Retinal pigment epithelial cell (primary cell): ENCODE measurements around the gene GMEB2.
A peak's percentile ranks its signal among the peaks of the same experiment; 100 is the strongest.

Source experiments
- DNase-seq: peaks from one replicate; pipeline ENCODE4 v3.0.0-alpha.2; 2010; ENCODE audit warnings: low read depth
- H3K4me3 ChIP-seq: 2 replicates; pipeline ENCODE4 v1.5.1; 2011; ENCODE audit warnings: mild to moderate bottlenecking, low read length, control low read depth, moderate library complexity
- TF ChIP-seq, protein P1 (sequence below): conservative IDR thresholded peaks from 2 replicates; pipeline ENCODE4 v1.5.1; 2011; ENCODE audit warnings: low read depth, low read length, control low read depth, inconsistent platforms

The GMEB2 gene

DNA sequence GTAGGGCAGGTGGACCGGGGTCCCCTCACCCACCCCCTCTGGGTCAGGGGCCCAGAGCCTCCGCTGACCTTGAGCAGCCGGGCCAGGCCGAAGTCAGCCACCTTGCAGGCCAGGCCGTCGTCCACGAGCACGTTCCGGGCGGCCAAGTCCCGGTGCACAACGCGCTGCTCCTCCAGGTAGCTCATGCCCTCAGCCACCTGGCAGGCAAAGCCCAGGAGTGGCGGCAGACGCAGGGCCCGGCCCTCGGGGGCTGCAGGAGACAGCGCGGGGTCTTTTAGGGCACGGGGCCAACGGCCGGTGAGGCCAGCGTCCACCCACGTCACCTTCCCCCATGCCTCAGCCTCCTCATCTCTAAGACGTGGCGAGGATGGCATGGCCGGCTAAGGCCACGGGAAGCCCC, 85.5 kb downstream of the GMEB2 start:
- TF ChIP-seq, protein P1, sequence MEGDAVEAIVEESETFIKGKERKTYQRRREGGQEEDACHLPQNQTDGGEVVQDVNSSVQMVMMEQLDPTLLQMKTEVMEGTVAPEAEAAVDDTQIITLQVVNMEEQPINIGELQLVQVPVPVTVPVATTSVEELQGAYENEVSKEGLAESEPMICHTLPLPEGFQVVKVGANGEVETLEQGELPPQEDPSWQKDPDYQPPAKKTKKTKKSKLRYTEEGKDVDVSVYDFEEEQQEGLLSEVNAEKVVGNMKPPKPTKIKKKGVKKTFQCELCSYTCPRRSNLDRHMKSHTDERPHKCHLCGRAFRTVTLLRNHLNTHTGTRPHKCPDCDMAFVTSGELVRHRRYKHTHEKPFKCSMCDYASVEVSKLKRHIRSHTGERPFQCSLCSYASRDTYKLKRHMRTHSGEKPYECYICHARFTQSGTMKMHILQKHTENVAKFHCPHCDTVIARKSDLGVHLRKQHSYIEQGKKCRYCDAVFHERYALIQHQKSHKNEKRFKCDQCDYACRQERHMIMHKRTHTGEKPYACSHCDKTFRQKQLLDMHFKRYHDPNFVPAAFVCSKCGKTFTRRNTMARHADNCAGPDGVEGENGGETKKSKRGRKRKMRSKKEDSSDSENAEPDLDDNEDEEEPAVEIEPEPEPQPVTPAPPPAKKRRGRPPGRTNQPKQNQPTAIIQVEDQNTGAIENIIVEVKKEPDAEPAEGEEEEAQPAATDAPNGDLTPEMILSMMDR = no peak
- H3K4me3 ChIP-seq = no peak overlapping the region
- DNase-seq = no peak

DNA sequence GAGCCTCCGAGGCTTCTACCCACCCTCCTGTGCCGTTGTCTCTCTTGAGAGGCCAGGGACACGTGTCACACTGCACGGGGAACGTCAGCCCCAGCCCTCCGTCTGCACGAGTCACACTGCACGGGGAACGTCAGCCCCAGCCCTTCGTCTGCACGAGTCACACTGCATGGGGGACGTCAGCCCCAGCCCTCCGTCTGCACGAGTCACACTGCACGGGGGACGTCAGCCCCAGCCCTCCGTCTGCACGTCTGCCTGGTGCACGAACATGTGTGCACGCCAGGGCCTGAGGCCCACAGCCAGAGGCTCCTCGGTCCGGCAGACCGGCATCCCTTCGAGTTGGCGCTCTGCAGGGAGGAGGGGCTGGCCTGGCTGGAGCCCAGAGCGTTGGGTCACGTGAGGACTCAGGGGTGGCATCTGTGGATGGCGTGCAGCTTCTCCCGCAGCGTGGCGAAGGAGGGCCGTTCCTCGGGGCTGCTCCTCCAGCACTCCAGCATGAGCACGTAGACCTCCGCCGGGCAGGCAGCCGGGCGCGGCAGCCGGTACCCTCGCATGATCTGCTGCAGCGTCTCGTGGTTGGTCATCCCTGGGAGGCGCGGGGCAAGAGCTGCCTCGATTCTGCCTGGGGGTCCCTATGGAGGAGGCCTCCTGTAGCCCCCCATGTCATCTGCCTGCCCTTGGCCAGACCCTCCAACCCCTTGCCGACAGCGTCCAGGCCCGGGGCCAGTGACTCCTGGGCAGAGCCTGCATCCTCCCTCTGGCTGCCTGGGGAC, 86.3 kb downstream of the GMEB2 start:
- no peak overlapping the region for H3K4me3 ChIP-seq
- no peak for DNase-seq
- TF ChIP-seq, protein P1 = no peak

DNA sequence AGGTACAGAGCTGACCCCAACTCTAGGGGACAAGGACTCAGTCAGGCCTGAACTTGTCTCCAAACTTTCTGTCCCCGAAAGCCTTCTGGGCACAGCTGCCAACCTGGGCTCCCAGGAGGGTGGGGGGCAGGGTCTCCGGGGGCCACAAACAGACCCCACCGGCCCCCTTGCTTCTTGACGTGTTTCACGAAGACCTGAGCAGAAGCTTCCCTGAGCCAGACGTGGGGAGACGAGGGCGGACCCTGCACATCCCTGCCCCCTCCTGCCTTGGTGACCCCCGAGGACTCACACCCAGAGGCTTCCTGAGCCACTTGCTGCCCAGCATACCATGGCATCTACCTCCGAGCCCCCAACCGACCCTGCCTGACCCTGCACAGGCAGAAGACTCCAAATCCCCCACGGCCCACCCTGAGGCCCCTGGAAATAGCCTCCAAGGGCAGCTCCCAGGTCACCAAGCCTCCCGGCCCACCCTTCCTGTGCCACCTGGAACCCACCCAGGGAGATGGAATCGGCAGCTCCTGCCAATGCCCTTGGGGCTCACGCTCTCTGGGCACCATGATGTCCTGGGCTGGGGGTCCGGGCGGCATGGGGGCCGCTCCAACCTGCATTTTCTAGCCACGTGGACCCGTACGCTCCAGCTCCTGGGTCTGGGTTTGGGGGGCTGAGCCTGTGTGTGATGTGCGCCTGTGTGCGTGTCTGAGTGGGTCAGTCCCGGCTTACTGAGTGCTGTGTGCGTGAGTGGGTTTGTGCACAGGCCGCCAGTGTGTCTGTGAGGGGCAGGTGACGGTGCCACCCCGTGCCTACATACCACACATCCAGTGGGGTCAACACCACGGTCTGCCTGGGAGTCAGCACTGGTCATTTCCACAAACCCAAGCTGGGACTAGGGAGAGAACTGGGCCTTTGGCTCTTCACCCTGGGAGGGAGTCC, 87.2 kb downstream of the GMEB2 start:
- DNase-seq = no peak
- TF ChIP-seq, protein P1 = no peak
- no peak overlapping the region for H3K4me3 ChIP-seq

DNA sequence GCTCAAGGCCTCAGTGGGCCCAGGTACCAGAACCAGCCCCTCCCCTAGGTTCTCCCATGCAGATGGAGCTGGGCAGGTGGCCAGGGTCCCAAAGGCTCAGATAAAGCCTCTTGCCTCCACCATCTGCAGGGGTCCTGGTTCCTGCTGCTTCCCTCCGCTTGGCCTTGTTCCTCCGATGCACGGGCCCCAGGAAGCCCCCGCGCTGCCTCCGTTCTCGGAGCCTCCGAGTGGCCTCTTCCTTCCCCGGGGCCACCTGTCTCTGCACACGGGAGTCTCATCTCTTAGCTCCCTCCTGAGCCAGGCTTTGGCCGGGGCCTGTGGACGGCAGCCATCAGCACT, 87.8 kb downstream of the GMEB2 start:
- DNase-seq = no peak
- no peak overlapping the region for H3K4me3 ChIP-seq
- TF ChIP-seq, protein P1 = no peak

DNA sequence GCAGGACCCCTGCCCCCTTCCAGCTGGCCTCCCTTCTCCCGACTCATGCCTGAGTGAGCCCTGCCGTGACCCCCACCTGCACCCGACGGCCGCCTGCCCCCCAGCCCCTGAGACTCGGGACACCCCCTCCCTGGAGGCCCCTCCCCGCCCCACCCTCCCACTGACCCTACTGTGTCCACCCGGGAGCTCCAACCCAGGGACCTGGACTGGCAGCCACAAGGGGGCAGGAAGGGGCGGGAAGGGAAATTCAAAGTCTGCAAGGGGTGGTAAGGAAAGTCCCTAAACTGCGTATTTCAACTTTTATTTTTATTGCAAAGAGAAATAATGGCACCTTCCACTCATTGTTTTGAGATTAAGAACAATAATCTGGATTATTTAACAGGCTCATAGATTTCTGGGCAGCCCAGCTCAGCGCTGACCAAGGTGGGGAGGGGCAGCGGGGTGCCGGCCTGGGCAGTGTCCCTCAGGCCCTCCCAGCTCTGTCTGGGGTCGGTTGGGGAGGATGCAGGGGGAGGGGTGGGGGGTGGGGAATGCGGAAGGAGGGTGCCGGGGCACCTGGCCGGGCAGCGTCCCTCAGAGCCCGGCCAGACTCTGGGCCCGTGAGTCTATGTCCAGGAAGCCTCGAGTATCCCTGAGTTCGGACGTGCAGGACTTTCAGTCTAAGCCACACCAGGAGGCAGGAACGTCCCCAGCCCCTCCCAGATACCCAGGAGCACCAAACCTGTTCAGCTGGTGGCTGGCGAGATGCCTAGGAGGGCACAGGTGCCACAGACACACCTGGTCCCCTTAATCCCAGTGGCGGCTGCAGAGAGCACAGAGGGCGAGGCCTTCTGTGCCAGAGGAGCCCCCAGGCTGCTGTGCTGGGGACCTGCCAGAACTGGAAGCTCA, 88.5 kb downstream of the GMEB2 start:
- TF ChIP-seq, protein P1 = peak; percentile 35
- peak overlapping the region; percentile 36 for H3K4me3 ChIP-seq
- no peak for DNase-seq
